Stimulated activated CD4-positive, alpha-beta T cell treated with anti-CD3 and anti-CD28 coated beads, Interleukin-4, amount 100 ng/mL, for 1 hour (primary cell): ENCODE data around the gene FARP2.
"Not testable (repeated sequence)": the region's sequence is repeated elsewhere in the genome, so short reads cannot be mapped to it uniquely, and the experiment has no call there.

Experiments
- DNase-seq: peaks from one replicate; pipeline ENCODE4 v3.0.0-alpha.2; 2020

Gene FARP2

GRCh38 chr2:241368643-241369042 is 12.6 kb downstream of the FARP2 start:
- DNase-seq, result no peak

DNA sequence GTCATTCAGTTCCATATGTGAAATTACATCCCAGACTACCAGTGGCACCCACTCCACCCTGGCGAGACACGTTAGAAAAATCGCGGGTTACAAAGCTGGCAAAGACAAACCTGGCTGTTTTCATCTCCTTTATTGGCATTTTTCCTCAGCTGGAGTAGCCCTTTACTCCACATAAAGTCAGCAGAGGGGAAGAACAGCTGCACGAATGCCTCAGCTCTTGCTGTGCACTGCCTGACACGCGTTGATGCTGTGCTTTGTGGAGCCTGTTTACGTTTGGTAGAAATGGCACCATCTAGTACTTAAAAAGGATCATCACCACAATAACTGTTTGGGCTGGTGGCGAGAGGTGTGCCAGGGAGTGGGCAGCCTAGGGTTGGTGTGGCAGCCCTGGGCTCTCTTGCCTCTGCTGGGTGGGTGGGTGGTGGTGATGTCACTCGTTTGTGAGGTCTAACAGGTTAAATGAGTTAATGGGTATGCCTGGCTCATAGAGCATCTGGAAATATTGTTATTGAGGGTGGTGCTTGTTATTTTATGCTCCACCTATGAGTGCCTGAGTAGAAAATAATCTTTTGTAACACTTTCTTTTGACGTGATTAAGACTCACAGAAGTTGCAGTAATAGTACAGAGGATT is 16.4 kb downstream of the FARP2 start:
- DNase-seq, result no peak

DNA sequence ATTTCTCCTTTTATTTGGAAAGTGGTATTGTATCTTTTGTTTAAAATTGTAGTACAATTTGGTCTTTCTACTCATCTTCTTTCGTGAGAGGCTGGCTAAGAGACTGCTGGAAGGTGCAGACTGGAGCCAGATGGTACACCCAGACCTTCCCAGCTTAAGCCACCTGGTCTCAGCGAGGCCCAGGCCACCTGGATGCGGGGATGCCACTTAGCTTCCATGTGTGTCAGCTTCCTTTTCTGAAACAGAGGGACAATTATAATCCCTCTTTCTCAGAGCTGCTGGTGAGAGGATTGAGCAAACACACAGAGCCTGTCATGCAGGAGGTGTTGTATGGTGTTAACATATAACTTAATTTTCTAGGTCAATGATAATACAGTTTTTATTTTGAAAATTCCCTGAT is 17.4 kb downstream of the FARP2 start:
- no peak for DNase-seq

DNA sequence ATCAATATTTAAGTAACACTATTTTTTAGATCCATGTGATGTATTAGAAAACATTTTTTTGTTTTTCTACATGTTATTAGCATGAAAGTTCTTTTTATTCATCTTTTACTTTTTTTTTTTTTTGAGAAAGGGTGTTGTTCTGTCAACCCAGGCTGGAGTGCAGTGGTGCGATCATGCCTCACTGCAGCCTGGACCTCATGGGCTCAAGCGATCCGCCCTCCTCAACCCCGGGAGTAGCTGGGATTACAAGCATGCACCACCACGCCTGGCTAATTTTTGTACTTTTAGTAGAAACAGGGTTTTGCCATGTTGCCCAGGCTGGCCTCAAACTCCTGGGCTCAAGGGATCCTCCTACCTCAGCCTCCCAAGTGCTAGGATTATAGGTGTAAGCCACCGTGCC is 17.8 kb downstream of the FARP2 start:
- not testable (repeated sequence) for DNase-seq

DNA sequence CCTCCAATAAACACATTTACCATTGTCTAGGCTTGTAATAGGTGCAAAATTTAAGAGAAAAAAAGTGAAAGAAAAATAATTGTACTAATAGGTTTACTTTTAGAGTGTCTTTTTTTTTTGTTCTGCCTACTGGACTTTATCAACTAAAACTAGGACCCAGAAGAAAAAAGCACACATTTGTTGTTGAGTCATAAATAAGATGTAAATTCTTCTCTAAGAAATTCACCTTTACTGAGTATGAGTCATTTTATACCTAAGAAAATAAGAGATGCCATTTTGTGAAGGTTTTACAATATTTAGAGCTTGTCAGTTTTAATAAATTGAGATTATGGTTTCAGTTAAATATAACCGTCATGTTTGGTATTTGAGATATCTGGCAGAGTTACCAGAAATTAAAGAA is 19.2 kb downstream of the FARP2 start:
- DNase-seq, result no peak

GRCh38 chr2:241376808-241377207 is 20.7 kb downstream of the FARP2 start:
- no peak for DNase-seq

DNA sequence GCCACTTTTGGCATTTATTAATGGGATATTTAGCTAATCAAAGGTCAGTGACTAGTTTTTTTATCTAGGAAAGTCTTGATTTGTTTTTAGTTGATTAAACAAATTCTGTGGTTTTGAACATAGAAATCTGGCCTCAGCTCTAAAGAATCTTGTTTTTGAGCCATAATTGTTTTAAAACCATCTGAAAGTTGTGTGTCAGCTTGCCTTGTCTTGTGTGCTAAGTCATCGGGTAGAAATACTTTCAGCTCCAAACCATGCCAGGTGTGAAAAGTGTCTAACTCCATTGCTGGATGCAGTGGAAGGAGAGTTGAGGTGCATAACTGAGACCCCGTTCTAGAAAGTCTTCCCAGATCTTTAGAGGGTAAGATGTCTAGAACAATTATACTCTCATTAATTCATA is 22.7 kb downstream of the FARP2 start:
- DNase-seq, result no peak

- no peak for DNase-seq
Observed at GRCh38 chr2:241379481-241380480, 23.7 kb downstream of the FARP2 start.

- no peak for DNase-seq
Observed at GRCh38 chr2:241381872-241382271, 25.8 kb downstream of the FARP2 start.

- DNase-seq, result not testable (repeated sequence)
Observed at GRCh38 chr2:241385450-241385849, 29.4 kb downstream of the FARP2 start.

DNA sequence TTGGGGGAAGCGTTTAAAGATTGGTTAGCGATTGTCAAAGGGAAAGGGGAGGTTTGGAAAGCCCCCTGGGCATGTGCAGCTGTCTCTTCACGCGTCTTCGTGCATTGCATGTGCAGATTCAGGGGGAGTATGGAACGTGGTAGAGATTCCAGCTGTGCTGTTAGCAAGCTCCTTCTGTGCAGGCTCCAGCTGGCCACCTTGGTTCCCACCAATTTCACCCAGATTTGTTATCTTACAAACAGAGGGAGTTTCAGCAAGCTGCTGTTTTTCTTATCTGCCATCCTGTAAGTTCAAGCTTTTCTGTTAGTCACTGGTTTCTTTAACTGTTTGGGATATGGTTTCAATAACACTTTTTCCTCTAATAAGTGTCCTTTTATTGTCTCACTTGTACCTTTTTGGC is 30.4 kb downstream of the FARP2 start:
- no peak for DNase-seq

GRCh38 chr2:241389697-241390096 is 33.6 kb downstream of the FARP2 start:
- no peak for DNase-seq

DNA sequence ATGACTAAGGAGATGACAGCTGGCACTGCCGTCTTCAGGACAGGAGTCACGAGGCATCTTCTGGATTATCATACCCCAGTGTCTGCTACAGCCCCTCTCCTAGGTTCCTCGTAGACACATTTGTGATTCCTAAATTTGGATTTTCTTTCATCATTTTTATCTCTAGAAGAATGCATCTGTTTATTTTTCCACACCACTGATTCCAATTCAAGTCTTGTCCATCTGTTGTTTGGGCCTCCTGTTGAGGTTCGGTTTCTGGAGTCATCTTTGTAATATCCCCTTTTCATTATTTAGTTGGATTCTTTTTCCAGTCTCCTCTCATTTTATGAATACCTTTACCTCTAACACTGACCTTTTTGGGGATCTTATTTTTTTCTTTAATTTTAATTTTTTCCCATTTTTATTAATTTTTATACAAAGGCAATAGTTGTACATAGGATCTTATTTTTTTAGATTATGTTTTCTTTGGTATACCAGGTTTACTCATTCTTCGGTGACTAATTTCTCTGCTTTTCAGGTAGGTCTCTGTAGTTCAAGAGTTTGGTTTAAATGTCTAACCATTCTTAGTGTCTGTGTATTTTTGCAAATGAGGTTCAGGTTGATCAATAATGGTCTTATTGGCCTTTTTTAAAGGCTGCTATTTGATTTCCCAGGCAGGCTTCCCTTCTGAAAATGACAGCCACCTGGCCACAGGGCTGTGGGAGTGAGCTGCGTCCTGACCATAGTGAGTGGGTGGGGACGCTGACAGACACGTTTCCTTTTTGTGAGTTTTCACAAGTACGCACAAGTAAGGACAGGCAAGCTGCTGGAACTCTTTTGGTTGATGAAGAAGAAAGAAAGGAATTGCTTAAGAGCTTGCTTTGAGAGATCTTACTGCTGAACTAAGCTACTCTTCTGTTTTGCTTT is 34.5 kb downstream of the FARP2 start:
- no peak for DNase-seq

GRCh38 chr2:241391892-241392665 is 36.0 kb downstream of the FARP2 start:
- DNase-seq, result no peak

DNA sequence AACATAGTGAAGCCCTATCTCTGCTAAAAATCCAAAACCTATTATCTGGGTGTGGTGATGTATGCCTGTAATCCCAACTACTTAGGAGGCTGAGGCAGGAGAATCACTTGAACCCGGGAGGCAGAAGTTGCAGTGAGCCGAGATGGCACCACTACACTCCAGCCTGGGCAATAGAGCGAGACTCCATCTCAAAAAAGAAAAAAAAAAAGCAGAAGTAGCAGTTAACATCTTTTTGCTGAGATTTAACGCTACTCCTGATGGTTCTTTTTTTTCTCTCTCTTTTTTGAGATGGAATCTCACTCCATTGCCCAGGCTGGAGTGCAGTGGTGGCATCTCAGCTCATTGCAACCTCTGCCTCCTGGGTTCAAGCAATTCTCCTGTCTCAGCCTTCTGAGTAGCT is 36.7 kb downstream of the FARP2 start:
- not testable (repeated sequence) for DNase-seq

- no peak for DNase-seq
Observed at GRCh38 chr2:241393524-241394196, 37.6 kb downstream of the FARP2 start.

GRCh38 chr2:241396809-241397208 is 40.7 kb downstream of the FARP2 start:
- not testable (repeated sequence) for DNase-seq

DNA sequence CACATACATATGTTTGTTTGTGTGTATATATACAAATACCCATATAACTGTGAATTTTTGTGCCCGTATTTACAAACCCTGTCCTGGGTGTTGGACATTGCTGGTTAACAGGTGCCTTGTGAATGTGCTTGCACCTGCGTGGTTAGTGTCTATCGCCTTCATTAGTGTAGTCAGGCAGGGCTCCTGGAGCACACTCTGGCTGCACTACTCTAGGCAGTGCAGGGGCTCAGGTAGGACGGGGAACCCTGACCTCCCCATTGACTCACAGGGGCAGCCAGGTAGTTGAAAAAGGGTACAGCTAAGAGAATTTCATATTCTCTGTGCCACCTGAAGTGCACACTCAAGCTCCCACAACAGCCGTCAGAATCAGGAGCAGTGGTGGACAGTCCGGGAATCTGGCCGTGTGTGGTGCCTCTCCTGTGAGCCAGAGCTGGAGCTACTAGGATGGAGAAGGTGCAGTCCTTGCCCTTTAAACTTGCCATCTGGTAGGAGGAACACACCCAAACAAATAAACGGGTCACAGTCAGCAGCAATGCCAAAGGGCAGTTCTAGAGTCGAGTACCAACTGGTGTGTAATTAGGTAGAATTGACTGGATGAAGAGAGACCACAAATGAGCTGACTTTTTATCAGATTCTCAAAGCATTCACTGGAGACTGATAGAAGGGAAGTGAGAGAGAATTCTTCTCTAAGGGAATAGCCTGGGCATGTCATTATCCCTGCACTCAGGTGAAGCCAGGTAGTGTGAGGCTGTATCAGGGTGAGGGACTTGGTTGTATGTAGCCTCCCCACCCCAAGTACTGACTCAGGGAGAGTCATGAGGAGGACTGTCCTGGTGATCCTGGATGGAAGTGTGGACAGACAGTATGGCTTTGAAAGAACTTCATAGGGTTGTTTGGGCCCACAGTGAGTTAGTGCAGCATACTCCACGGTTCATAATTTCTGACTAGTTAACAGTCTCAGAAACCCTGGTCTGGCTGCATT is 44.1 kb downstream of the FARP2 start:
- DNase-seq, result no peak

GRCh38 chr2:241408849-241409248 is 52.8 kb downstream of the FARP2 start:
- DNase-seq, result no peak

DNA sequence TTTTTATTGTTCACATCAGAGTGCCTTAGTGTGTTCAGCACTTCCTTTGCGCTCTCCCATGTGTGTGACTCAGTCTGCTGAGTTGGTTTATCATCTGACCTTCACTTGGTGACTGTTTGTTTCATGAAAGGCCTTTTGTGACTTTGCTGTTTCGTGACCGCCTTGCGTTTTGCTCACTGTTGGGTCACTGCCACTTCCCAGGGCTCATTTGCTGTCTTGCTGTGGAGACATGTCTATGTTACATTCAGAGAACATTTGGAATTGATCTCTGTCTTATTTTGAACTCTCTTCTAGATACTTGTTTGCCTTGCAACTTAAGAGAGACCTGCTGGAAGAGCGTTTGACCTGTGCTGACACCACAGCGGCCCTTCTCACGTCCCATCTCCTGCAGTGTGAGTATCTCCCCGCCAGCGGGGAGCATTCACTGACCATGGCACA is 54.7 kb downstream of the FARP2 start:
- no peak for DNase-seq
